ENCODE data around the gene GALNT1. TPM values are rescaled to one million over a fixed set of nuclear protein-coding genes. Genes with fewer than 3 reads are reported as not detected.

GALNT1 gene
- total and polyA plus RNA-seq, 2 experiments from 2014 or later: 47.4 to 110 TPM

DNA sequence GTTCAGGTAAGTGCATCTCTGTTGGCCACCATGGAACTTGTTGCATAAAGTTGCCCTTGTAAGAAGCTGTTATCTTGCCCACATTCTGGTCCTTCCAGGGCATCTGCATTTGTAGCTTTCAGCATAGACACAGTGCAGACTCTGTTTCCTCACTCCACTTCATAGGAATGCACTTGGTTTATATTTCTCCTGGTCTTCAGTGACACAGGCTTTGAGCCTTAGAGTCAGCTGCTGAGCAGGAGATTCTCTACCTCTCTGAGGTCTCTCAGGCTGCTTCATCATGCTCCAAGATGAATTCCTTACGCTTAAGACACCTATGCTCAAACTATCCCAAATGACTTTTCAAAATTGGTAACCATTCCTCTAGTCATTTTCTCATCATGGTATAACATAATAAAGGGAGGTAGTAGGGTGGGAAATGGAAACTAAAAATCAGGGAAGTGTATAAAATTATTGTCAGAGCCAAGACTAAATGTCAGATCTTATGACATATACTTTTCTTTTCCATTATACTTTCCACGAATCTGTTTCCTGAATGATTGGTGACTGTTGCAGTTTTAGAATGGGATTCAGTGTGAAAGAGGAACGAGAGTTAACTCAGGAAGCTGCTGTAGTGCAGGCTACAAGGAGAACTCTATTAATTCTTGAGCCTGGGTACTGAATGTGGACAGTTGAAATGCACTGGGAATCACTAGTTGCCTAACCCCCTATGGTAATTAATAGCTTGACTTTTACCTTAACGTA, 72.0 kb downstream of the GALNT1 start:
- TF ChIP-seq, protein P1, sequence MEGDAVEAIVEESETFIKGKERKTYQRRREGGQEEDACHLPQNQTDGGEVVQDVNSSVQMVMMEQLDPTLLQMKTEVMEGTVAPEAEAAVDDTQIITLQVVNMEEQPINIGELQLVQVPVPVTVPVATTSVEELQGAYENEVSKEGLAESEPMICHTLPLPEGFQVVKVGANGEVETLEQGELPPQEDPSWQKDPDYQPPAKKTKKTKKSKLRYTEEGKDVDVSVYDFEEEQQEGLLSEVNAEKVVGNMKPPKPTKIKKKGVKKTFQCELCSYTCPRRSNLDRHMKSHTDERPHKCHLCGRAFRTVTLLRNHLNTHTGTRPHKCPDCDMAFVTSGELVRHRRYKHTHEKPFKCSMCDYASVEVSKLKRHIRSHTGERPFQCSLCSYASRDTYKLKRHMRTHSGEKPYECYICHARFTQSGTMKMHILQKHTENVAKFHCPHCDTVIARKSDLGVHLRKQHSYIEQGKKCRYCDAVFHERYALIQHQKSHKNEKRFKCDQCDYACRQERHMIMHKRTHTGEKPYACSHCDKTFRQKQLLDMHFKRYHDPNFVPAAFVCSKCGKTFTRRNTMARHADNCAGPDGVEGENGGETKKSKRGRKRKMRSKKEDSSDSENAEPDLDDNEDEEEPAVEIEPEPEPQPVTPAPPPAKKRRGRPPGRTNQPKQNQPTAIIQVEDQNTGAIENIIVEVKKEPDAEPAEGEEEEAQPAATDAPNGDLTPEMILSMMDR (IDR thresholded peaks at IDR 0.05; ENCODE audit: low read depth, low read length): no peak
- Histone ChIP-seq H3K27ac (no peak overlapping the region), H3K4me3 (no peak overlapping the region), H3K9me3 (ENCODE audit: low read depth) (no peaks in the 10 kb centered on the region), H3K27me3 (no peaks in the 10 kb centered on the region), H3K4me1 (ENCODE audit: low read depth) (no peaks in the 10 kb centered on the region), H3K36me3 (no peaks in the 10 kb centered on the region)
- no peak for DNase-seq (ENCODE audit: low read depth in 1 of 2, low spot score in 1 of 2)

DNA sequence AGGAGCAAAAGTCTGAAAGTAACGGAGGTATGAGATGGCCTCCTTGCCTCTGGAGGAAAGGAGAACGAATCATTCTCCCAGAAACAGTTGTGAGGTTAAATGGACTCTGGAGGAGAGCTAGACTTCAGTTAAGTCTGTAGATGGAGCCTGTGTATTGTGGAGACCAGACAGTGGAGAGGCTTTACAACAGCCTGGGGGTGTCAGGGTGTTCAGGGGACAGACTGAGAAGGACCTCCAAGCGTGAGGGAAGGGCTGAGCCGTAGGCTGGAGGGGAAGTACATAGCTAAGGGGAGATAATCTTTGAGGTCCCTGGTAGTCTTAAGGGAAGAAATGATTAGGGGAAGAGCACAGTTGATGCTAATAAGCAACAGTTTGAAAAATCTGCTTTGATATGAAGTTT, 76.6 kb downstream of the GALNT1 start:
- TF ChIP-seq, protein P1 (IDR thresholded peaks at IDR 0.05; ENCODE audit: low read depth, low read length): no peak
- DNase-seq (ENCODE audit: low read depth in 1 of 2, low spot score in 1 of 2): no peak
- H3K27me3 ChIP-seq: no peaks in the 10 kb centered on the region
- no peaks in the 10 kb centered on the region for H3K36me3 ChIP-seq
- no peaks in the 10 kb centered on the region for H3K4me1 ChIP-seq (ENCODE audit: low read depth)
- H3K27ac ChIP-seq: no peak overlapping the region
- H3K9me3 ChIP-seq (ENCODE audit: low read depth): no peaks in the 10 kb centered on the region
- H3K4me3 ChIP-seq: no peak overlapping the region

DNA sequence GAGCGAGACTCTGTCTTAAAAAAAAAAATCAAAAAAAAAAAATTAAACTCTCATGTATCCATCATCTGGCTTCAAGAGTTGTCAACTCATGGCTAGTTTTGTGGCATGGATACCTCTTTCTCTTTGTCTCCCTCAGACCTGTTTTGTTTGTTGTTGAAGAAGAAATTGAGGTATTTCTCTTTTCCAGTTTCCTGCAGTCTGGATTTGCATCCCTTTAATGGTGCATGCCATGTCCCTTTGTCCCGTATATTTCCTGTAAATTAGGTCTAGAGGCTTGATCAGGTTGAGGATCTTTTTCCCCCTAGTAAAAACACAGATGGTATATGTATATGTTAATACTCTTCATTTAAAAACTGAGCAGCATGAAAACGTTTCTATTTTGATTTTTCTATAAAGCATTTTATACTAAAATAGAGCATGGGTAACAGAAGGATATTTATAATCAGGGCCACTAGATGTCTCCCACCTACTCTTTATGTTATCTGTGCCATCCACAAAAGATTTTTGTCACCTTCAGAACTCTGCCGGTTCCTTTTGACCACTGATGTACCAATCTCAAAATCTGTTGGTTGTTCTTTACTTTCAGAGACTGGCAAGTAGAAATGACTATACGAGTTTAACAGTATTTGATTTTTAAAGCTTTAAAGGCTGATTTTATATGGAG, 80.1 kb downstream of the GALNT1 start:
- TF ChIP-seq, protein P1 (IDR thresholded peaks at IDR 0.05; ENCODE audit: low read depth, low read length): no peak
- no peak for DNase-seq (ENCODE audit: low read depth in 1 of 2, low spot score in 1 of 2)
- H3K27me3 ChIP-seq: no peaks in the 10 kb centered on the region
- no peaks in the 10 kb centered on the region for H3K9me3 ChIP-seq (ENCODE audit: low read depth)
- no peak overlapping the region for H3K4me3 ChIP-seq
- H3K27ac ChIP-seq: no peak overlapping the region
- H3K4me1 ChIP-seq (ENCODE audit: low read depth): no peaks in the 10 kb centered on the region
- H3K36me3 ChIP-seq: peaks cover 3% of the 10 kb centered on the region

DNA sequence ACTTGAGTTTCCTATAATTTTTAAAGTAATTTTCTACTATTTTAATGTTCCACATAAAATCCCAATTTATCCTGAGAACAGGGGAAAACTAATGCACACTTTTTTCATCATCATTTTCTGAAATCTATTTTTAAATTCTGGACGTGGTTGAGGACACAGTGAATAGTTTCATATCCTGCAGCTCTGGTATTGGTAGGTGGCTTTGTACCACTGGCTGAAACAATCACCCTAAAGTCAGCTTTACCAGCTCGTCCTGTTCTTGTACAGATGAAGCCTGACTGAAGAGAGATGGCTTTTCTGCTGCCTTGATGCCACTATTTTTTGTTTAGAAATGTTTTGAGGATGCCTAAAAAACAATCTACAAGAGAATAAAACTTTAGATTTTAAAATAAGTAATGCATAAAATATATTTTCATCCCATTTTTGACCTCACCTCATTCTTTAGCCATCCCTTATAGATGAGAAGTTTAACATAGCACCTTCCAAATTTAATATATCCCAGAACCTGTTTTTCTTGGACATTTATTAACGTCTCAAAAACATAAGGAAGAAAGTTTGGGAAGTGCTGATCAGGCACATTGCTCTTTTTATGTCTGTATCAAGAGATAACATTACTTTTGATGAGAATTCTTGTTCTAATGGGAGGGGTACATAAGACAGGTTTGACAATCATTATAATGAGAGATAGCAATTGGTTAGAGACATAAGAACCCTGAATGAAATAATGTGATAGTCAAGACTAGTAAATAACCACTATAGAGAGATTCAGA, 80.9 kb downstream of the GALNT1 start:
- DNase-seq (ENCODE audit: low read depth in 1 of 2, low spot score in 1 of 2): no peak
- no peak overlapping the region for H3K4me3 ChIP-seq
- no peak overlapping the region for H3K27ac ChIP-seq
- H3K9me3 ChIP-seq (ENCODE audit: low read depth): no peaks in the 10 kb centered on the region
- H3K27me3 ChIP-seq: no peaks in the 10 kb centered on the region
- TF ChIP-seq, protein P1 (IDR thresholded peaks at IDR 0.05; ENCODE audit: low read depth, low read length): no peak
- peaks cover 3% of the 10 kb centered on the region for H3K36me3 ChIP-seq
- H3K4me1 ChIP-seq (ENCODE audit: low read depth): no peaks in the 10 kb centered on the region

DNA sequence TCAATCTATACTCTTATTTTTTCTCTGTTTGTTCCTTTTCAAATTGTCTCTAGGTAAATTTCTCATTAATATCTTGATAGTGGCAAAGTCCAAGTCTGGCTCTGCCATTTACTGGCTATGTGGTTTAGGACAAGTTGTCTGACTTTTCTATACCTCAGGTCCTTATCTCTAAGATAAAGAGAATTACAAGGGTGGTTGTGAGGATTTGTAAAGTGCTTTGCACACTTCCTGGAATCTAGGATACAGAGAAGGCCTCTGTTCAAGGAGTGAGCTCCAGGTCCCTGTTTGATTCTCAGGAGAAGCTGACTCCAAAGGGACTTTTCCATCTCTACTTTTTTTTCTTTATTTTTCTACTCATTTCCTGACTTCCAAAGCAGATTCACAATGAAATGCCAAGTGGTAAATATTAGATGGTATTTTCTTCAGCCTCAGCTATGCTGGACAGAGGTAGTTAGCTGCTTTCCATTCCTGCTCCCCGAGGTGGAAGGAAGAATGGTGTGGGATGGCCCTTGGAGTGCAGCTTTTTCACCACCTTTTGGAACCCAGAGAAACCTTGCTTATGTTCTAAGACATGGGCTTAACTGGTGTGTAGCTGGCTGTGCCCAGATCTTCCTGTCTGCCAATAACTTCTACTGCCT, 90.5 kb downstream of the GALNT1 start:
- DNase-seq (ENCODE audit: low read depth in 1 of 2, low spot score in 1 of 2): peak in 1 of 2 donors; percentile 3
- Histone ChIP-seq H3K27me3 (no peaks in the 10 kb centered on the region), H3K9me3 (ENCODE audit: low read depth) (no peaks in the 10 kb centered on the region), H3K4me3 (no peak overlapping the region), H3K27ac (no peak overlapping the region), H3K4me1 (ENCODE audit: low read depth) (no peaks in the 10 kb centered on the region), H3K36me3 (no peaks in the 10 kb centered on the region)
- TF ChIP-seq, protein P1 (IDR thresholded peaks at IDR 0.05; ENCODE audit: low read depth, low read length): no peak

All from cardiac muscle cell (in vitro differentiated cells and primary cell).